GM12878 (cell line): ENCODE results near the gene TRPM8. TPM values are rescaled to one million over a fixed set of nuclear protein-coding genes. Genes with fewer than 3 reads are reported as not detected.

ENCODE experiments used
- ATAC-seq: fragments of 200-7000 bp; cut with Tn5 transposase; 3 replicates; pipeline ENCODE4 v1.9.1; 2020; ENCODE audit warnings: mild to moderate bottlenecking, moderate library complexity
- BruUV-seq: library from RNA; stranded (reverse); fragments of 400-500 nt; replicated peaks from 2 replicates; lab custom pipeline; 2021; lab: Mats Ljungman, UMichigan
- CTCF ChIA-PET: fragments of 300-600 bp; sonication (Branson Sonifier 250); formaldehyde crosslinking; extraction: SDS; loops from one replicate; lab custom pipeline; 2021; ENCODE audit warnings: inconsistent platforms; lab: Yijun Ruan, JAX
- POLR2A ChIA-PET: fragments of 350-600 bp; formaldehyde crosslinking; extraction: SDS; loops from one replicate; lab custom pipeline; 2021; ENCODE audit warnings: inconsistent platforms; lab: Charles Lee
- RAD21 ChIA-PET: fragments of 300-600 bp; sonication (Branson Sonifier 250); formaldehyde crosslinking; loops from one replicate; lab custom pipeline; 2023; ENCODE audit warnings: antibody characterized with exemption; ENCODE audit not compliant: unreplicated experiment; lab: Charles Lee
- SMC1A ChIA-PET: fragments of 300-600 bp; sonication (Branson Sonifier 250); formaldehyde crosslinking; loops from one replicate; lab custom pipeline; 2023; ENCODE audit not compliant: unreplicated experiment, uncharacterized antibody; lab: Charles Lee
- DNase-seq: peaks from one replicate; pipeline ENCODE4 v3.0.0-alpha.2; 2011; ENCODE audit warnings: low read depth, low spot score
- FAIRE-seq: peaks from 3 replicates; lab custom pipeline; 2011; peaks lifted over from hg19 to GRCh38; lab: Jason Lieb, UNC
- H2AFZ ChIP-seq: 2 replicates; pipeline ENCODE4 v1.6.0; 2011; ENCODE audit warnings: low read depth, low read length, control low read depth; ENCODE audit not compliant: control insufficient read depth
- H3K27ac ChIP-seq: 2 replicates; pipeline ENCODE4 v1.5.1; 2011; ENCODE audit warnings: control low read depth; ENCODE audit not compliant: control insufficient read depth, insufficient read depth
- H3K27me3 ChIP-seq, 2 experiments: replicated peaks in 1 of 2; 2 replicates each; pipeline versions ENCODE4 v1.6.0 to v1.6.1; 2011; ENCODE audit warnings: low read length in 1 of 2; ENCODE audit not compliant: control insufficient read depth in 2 of 2, insufficient read depth in 2 of 2
- H3K36me3 ChIP-seq, 2 experiments: 2 replicates each; pipeline ENCODE4 v1.5.1; 2011; ENCODE audit warnings: low read length in 1 of 2; ENCODE audit not compliant: control insufficient read depth in 2 of 2, insufficient read depth in 2 of 2
- H3K4me1 ChIP-seq: 2 replicates; pipeline ENCODE4 v1.6.1; 2011; ENCODE audit warnings: mild to moderate bottlenecking, low read length, moderate library complexity, mixed read lengths; ENCODE audit not compliant: control insufficient read depth, insufficient read depth
- H3K4me2 ChIP-seq: 2 replicates; pipeline ENCODE4 v1.6.0; 2011; ENCODE audit warnings: control low read depth; ENCODE audit not compliant: control insufficient read depth, insufficient read depth
- H3K4me3 ChIP-seq: fragments of 200-600 bp; sonication (generic); 2 replicates; pipeline ENCODE4 v1.5.1; 2016
- H3K79me2 ChIP-seq: 2 replicates; pipeline ENCODE4 v1.6.0; 2011; ENCODE audit warnings: low read length; ENCODE audit not compliant: control insufficient read depth, insufficient read depth
- H3K9ac ChIP-seq: 2 replicates; pipeline ENCODE4 v1.8.0; 2011; ENCODE audit warnings: low read length, control low read depth, mixed read lengths; ENCODE audit not compliant: control insufficient read depth, insufficient read depth
- H3K9me3 ChIP-seq: replicated peaks from 3 replicates; pipeline ENCODE4 v1.5.1; 2011; ENCODE audit warnings: mild to moderate bottlenecking, low read length; ENCODE audit not compliant: control insufficient read depth, insufficient read depth
- H4K20me1 ChIP-seq: 2 replicates; pipeline ENCODE4 v1.6.0; 2011; ENCODE audit not compliant: control insufficient read depth, insufficient read depth
- BHLHE40 ChIP-seq, 2 experiments: fragments of 450-650 bp in 1 of 2; IDR thresholded peaks; 2 replicates each; pipeline ENCODE4 v1.6.1; 2011 to 2017; ENCODE audit warnings: low read depth in 2 of 2, borderline replicate concordance in 1 of 2, improper control_type of control experiment in 1 of 2, low read length in 1 of 2, mild to moderate bottlenecking in 1 of 2
- CBX5 ChIP-seq: sonication (generic); IDR thresholded peaks from 2 replicates; pipeline ENCODE4 v1.6.1; 2016; ENCODE audit warnings: low read depth, moderate library complexity, mild to moderate bottlenecking, inconsistent platforms
- DPF2 ChIP-seq: fragments of 450-650 bp; IDR thresholded peaks from 2 replicates; pipeline ENCODE4 v1.6.1; 2017; ENCODE audit warnings: mild to moderate bottlenecking
- MEF2A ChIP-seq: IDR thresholded peaks from 2 replicates; pipeline ENCODE4 v1.6.1; 2011; ENCODE audit warnings: low read depth, mild to moderate bottlenecking, low read length, moderate library complexity; ENCODE audit not compliant: insufficient read depth
- MEF2B ChIP-seq: fragments of 450-650 bp; IDR thresholded peaks from 2 replicates; pipeline ENCODE4 v1.6.1; 2018; ENCODE audit warnings: mild to moderate bottlenecking, moderate library complexity; ENCODE audit not compliant: partially characterized antibody, poor library complexity, severe bottlenecking
- NFXL1 ChIP-seq: fragments of 450-650 bp; IDR thresholded peaks from 2 replicates; pipeline ENCODE4 v1.6.1; 2017; ENCODE audit warnings: antibody characterized with exemption, mild to moderate bottlenecking, borderline replicate concordance
- NFYA ChIP-seq: IDR thresholded peaks from 2 replicates; pipeline ENCODE4 v1.6.1; 2011; ENCODE audit warnings: low read depth, mild to moderate bottlenecking, low read length, improper control_type of control experiment, borderline replicate concordance
- RAD51 ChIP-seq: fragments of 450-650 bp; IDR thresholded peaks from 2 replicates; pipeline ENCODE4 v1.6.1; 2016; ENCODE audit warnings: moderate library complexity, mild to moderate bottlenecking, inconsistent platforms
- SUPT20H ChIP-seq: IDR thresholded peaks from 2 replicates; pipeline ENCODE4 v1.6.1; 2011; ENCODE audit warnings: low read depth, mild to moderate bottlenecking, low read length, moderate library complexity, borderline replicate concordance; ENCODE audit not compliant: control insufficient read depth
- WGBS: methylation state at CpG from one replicate; pipeline ENCODE4 v1.1.6; 2016; ENCODE audit warnings: low lambda C conversion rate; ENCODE audit not compliant: insufficient replicate concordance, insufficient coverage; ENCODE audit errors: missing lambda C conversion rate; 5-methylcytosine and 5-hydroxymethylcytosine counted together
- in situ Hi-C: fragments of 300-500 bp; cut with MboI; formaldehyde crosslinking; loops from 9 replicates; pipeline ENCODE4 v1.14.3; 2018; ENCODE audit warnings: mixed read lengths
- intact Hi-C: fragments of 100-400 bp; cut with micrococcal nuclease; formaldehyde crosslinking; loops from one replicate; pipeline ENCODE4 v1.14.2; 2022; ENCODE audit not compliant: unreplicated experiment
- polyA plus RNA-seq, 11 experiments: library from polyadenylated mRNA; depleted of rRNA in 4 of 11; unstranded in 6 of 11; stranded (reverse) in 5 of 11; fragments of >200 nt; fragmentation: Nextera tagmentation in 4 of 11; fragmentation: Illumina TruSeq in 1 of 11; extraction: Ambion mirVana in 4 of 11; extraction: Trizol in 1 of 11; gene quantifications; 1 replicate in 1 of 11; 2 replicates in 10 of 11; pipeline versions ENCODE4 v1.2.1 to v1.2.3, GENCODE V29; 2011 to 2016; ENCODE audit warnings: inconsistent platforms in 2 of 11, missing spikeins in 2 of 11, low read depth in 1 of 11
- total RNA-seq, 4 experiments: library from RNA; depleted of rRNA in 3 of 4; stranded (reverse); fragments of >200 nt in 3 of 4; fragmentation: Illumina TruSeq in 1 of 4; extraction: Trizol in 1 of 4; gene quantifications; 2 replicates each; pipeline versions ENCODE4 v1.2.1 to v1.2.3, GENCODE V29; 2013 to 2021
- TF ChIP-seq, protein P1 (sequence below): IDR thresholded peaks from 2 replicates; pipeline ENCODE4 v1.6.1; 2012; ENCODE audit warnings: low read depth, low read length, improper control_type of control experiment

The TRPM8 gene
- total and polyA plus RNA-seq, 10 of the 15 experiments (the other 5 are each of a cell fraction or from before 2014, with no cell fraction given) = 3.9 TPM; not detected in 9

DNA sequence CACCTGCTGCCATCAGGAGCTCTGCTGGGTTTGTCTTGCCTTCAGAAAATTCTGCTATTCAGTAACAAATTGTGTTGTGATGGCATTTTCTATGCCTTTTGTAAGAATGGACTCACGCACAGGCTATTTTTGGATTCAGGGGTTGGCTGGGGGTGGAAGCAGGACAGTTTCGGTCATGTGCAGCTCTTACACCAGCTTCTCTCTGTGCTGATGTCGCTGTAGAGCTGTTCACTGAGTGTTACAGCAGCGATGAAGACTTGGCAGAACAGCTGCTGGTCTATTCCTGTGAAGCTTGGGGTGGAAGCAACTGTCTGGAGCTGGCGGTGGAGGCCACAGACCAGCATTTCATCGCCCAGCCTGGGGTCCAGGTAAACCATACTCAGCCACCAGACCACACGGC is 49.2 kb downstream of the TRPM8 start:
- 7% methylated on average over 7 of the region's 7 CpGs for WGBS
- H3K27me3 ChIP-seq = no peaks in the 10 kb centered on the region; a peak in 1 of 4 replicates
- ChIA-PET POLR2A (interaction anchor here (0.5 to 0.6 kb wide), 2 partner anchors 12 to 52 kb away, joined by 3 read pairs; no protein-coding TSS in a partner anchor), CTCF (interaction anchor here (0.8 to 1.0 kb wide), 2 partner anchors 13 to 16 kb away, joined by 3 to 5 read pairs; no protein-coding TSS in a partner anchor), RAD21 (interaction anchor here (0.8 to 1.5 kb wide), 3 partner anchors 23 to 49 kb away, joined by 3 to 6 read pairs (median 3); no protein-coding TSS in a partner anchor), SMC1A (no interaction called here)
- peak; percentile 38; the same call in 1 of the 2 replicates for TF ChIP-seq DPF2
- TF ChIP-seq MEF2B = peak; percentile 42
- no peak for TF ChIP-seq NFYA
- TF ChIP-seq CBX5 = no peak
- no peak for TF ChIP-seq SUPT20H
- TF ChIP-seq MEF2A = 0 out of 2 replicates have a peak, but pooled peaks have one; percentile 16
- TF ChIP-seq BHLHE40 (IDR thresholded peaks at IDR 0.05; ENCODE audit: borderline replicate concordance in 1 of 2, low read depth in 2 of 2, low read length in 1 of 2) = peak; percentile 33 to 91; a peak in 3 of 4 replicates
- TF ChIP-seq, protein P1, sequence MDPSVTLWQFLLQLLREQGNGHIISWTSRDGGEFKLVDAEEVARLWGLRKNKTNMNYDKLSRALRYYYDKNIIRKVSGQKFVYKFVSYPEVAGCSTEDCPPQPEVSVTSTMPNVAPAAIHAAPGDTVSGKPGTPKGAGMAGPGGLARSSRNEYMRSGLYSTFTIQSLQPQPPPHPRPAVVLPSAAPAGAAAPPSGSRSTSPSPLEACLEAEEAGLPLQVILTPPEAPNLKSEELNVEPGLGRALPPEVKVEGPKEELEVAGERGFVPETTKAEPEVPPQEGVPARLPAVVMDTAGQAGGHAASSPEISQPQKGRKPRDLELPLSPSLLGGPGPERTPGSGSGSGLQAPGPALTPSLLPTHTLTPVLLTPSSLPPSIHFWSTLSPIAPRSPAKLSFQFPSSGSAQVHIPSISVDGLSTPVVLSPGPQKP = no peak
- TF ChIP-seq NFXL1 = no peak
- TF ChIP-seq RAD51 = no peak
- no TSS peak for BruUV-seq
- no peaks in the 10 kb centered on the region for H3K9me3 ChIP-seq
- H3K4me2 ChIP-seq = no peak overlapping the region
- H3K4me3 ChIP-seq = no peak overlapping the region
- ATAC-seq (peak; percentile 63), FAIRE-seq (no peak), DNase-seq (no peak)
- no peaks in the 10 kb centered on the region for H3K36me3 ChIP-seq
- intact Hi-C loops = no loop called here
- no peak overlapping the region for H3K27ac ChIP-seq
- H3K4me1 ChIP-seq = no peaks in the 10 kb centered on the region
- H3K79me2 ChIP-seq = no peaks in the 10 kb centered on the region
- H4K20me1 ChIP-seq = no peaks in the 10 kb centered on the region
- in situ Hi-C loops = no loop called here
- no peak overlapping the region for H2AFZ ChIP-seq
- H3K9ac ChIP-seq = no peak overlapping the region
